D721Med (cell line): ENCODE results near the gene CFAP77.

Source experiments
- DNase-seq: peaks from one replicate; pipeline ENCODE4 v3.0.0; 2011; ENCODE audit warnings: low spot score; ENCODE audit not compliant: insufficient read length
- FAIRE-seq: peaks from 2 replicates; lab custom pipeline; 2011; peaks lifted over from hg19 to GRCh38; lab: Jason Lieb, UNC
- TF ChIP-seq, protein P1 (sequence below): IDR thresholded peaks from 2 replicates; pipeline ENCODE4 v1.5.1; 2012; ENCODE audit warnings: mild to moderate bottlenecking, control low read depth; ENCODE audit not compliant: insufficient read depth; ENCODE audit errors: missing control alignments

The CFAP77 gene

DNA sequence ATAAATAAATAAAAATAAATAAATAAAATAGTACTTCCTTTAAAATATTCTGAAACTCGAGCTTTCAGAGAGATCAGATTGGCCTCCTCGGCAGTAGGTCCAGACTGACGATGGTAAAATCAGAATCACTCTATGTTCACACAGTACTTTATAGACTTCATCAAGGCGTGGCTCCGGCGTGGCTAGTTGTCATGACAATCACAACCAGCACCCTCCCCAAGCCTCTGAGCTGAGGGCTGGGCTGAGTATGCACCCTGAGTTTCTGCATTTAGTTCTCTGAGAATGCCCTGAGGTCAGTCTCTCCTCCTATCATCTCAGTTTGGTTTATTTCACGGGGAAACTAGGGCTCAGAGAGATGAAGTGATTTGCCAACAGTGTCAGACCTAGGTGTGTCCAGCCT, 129.1 kb downstream of the CFAP77 start:
- DNase-seq, result no peak
- FAIRE-seq, result no peak
- TF ChIP-seq, protein P1, sequence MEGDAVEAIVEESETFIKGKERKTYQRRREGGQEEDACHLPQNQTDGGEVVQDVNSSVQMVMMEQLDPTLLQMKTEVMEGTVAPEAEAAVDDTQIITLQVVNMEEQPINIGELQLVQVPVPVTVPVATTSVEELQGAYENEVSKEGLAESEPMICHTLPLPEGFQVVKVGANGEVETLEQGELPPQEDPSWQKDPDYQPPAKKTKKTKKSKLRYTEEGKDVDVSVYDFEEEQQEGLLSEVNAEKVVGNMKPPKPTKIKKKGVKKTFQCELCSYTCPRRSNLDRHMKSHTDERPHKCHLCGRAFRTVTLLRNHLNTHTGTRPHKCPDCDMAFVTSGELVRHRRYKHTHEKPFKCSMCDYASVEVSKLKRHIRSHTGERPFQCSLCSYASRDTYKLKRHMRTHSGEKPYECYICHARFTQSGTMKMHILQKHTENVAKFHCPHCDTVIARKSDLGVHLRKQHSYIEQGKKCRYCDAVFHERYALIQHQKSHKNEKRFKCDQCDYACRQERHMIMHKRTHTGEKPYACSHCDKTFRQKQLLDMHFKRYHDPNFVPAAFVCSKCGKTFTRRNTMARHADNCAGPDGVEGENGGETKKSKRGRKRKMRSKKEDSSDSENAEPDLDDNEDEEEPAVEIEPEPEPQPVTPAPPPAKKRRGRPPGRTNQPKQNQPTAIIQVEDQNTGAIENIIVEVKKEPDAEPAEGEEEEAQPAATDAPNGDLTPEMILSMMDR, result no peak

DNA sequence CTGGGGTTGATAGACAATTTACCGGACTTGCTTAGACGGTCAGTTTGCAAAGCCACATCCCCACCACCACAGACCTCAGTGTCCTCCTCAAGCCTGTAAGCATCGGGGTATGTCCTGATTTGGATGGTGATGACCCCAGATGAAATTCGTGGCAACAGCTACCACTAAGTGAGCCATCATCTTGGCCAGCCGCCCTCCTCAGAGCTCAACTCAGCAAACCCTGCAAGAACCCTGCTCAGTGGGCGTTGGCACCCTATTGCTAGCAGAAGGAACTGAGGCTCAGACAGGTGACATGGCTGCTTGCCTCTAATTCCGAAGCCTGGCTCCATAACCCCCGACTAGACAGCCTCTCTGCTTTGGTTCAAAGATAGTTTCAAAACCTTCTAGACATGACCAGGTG, 131.0 kb downstream of the CFAP77 start:
- TF ChIP-seq, protein P1, result no peak
- no peak for DNase-seq
- no peak for FAIRE-seq

DNA sequence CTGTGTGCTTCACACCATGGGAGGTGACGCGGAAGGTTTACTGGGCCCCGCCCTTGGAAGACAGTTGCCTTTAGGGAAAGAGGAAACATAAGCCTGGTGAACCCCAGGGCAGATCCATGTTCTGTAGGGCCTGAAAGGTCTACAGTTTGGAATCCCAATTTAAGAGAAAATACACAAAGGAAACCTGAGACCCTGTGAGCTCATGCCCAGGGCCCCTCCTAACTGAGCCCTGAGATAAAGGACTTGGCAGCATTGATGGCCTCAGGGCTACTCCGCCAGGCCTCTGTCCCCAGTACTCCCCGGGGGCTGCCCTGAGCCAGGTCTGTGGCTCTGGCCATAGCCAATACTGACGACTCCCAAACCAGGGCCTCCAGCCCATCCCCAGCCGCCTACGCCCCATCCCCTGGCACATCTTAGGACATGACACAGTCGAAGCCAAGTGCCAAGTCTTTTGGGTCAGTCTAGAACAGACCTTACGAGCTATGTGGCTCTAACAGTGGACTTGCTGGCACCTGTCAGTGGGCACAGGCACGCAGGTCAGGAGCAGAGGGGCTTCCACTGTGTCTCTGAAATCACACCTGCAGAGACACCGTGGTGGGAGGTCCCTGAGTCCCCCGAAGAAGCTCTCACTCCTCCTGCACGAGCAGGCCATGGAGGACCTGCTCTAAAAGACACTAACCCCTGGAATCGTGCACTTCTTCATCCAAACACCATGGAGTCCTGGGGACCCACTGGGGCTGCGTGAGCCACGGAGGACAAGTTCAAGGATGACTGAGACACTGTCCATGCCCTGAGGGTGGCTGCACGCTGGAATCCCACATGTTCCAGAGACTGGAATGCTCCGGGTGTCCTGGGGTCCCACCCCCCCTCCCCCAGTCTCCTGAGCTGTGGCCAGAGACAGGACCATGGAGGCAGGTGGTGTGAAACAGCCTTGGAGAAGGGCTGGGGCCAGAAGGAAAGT, 132.1 kb downstream of the CFAP77 start:
- no peak for DNase-seq
- FAIRE-seq, result no peak
- TF ChIP-seq, protein P1, result no peak

DNA sequence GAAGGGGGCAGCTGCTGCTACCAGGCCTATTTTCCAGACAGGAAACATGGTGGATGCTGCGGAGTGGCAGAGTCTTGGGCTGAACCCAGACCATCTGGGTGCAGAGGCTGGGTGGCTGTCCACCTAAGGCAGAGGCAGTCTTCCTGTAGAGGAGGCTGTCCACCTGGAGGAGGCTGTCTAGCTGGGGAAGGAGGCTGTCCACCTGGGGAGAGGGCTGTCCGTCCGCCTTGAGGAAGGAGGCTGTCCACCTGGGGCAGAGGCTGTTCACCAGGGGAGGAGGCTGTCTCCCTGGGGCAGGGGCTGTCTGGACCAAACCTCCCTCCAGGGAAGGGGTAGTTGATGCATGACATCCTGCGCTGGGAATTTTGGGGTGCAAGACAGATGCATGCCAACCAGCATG, 133.2 kb downstream of the CFAP77 start:
- FAIRE-seq, result no peak
- TF ChIP-seq, protein P1, result no peak
- no peak for DNase-seq

DNA sequence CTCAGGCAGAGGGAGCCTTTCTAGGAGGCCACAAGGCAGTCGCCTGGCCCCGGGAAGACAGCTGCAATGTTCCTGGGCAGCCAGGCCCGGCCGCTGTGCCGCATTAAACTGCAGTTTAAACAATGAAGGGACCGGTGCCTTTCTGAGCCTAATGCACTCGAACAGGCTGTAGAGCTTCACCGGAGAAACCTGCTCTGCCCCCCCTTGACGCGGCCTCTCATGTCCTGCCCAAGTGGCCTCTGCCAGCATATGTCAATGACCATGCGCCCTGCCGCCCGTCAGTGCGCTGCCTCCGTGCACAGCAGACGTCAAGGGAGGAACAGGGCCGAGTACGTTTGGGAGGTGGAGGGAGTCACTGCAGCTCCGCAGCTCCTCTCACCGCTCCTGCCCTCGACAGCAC, 133.9 kb downstream of the CFAP77 start:
- FAIRE-seq (no peak), DNase-seq (no peak)
- TF ChIP-seq, protein P1, result no peak

DNA sequence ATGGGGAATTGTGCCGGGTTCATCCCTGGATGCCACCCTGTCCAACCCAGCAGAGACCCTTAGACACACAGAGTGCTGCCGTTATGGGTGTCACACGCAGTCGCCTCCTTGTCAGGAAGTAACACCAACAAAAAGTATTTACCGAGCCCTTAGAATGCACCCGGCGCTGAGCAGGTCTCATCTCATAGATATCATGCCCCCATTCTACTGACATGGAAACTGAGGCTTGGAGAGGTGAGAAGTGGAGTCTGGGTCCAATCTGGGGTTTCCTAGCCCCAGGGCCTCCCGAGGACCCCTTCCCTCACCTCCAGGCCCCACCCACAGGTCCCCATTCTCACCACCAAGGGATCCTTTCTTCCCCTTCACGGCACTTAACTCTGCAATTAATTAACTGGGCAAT, 135.6 kb downstream of the CFAP77 start:
- TF ChIP-seq, protein P1, result no peak
- FAIRE-seq, result no peak
- DNase-seq, result no peak
